Epithelial cell of prostate (primary cell): ENCODE measurements around the gene SMIM29.
"Not testable (repeated sequence)": the region's sequence is repeated elsewhere in the genome, so short reads cannot be mapped to it uniquely, and the experiment has no call there.

Experiments
- DNase-seq: peaks from one replicate; pipeline ENCODE4 v3.0.0-alpha.2; 2011; ENCODE audit warnings: low read depth, low spot score
- H3K27ac ChIP-seq: fragments of 450-650 bp; 2 replicates; pipeline ENCODE4 v1.5.1; 2017; ENCODE audit warnings: mild to moderate bottlenecking

SMIM29 gene

DNA sequence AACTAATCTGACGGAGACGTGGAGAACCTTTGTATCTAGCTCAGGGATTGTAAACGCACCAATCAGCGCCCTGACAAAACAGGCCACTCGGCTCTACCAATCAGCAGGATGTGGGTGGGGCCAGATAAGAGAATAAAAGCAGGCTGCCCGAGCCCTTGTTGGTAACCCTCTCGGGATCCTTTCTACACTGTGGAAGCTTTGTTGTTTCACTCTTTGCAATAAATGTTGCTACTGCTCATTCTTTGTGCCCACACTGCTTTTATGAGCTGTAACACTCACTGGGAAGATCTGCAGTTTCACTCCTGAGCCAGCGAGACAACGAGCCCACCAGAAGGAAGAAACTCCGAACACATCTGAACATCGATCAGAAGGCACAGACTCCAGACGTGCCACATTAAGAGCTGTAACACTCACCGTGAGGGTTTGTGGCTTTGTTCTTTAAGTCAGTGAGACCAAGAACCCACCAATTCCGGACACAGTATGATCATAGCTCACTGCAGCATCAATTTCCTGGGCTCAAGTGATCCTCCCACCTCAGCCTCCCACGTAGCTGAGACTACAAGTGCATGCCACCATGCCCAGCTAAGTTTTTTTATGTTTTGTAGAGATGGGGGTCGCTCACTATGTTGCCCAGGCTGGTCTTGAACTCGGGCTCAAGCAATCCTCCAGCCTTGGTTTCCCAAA, 21.0 kb upstream of the SMIM29 start:
- H3K27ac ChIP-seq, DNase-seq: not testable (repeated sequence)

DNA sequence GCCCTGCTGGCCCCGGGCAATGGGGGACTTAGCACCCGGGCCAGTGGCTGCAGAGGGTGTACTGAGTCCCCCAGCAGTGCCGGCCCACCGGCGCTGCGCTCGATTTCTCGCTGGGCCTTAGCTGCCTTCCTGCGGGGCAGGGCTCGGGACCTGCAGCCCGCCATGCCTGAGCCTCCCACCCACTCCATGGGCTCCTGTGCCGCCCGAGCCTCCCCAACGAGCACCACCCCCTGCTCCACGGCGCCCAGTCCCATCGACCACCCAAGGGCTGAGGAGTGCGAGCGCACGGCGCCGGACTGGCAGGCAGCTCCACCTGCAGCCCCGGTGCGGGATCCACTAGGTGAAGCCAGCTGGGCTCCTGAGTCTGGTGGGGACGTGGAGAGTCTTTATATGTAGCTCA, 20.3 kb upstream of the SMIM29 start:
- not testable (repeated sequence) for DNase-seq, H3K27ac ChIP-seq

DNA sequence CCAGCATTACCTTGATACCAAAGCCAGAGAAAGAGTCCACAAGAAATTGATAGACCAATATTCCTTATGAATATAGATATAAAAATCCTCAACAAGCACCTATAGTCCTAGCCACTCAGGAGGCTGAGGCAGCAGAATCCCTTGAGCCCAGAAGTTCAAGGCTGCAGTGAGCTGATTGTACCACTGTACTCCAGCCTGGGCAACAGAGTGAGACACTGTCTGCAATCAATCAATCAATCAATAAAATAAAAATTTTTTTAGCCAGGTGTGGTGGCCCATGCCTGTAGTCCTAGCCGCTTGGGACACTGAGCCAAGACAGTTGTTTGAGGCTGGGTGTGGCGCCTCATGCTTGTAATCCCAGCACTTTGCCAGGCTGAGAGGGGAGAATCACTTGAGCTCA, 18.9 kb upstream of the SMIM29 start:
- DNase-seq: no peak
- H3K27ac ChIP-seq: no peak overlapping the region

DNA sequence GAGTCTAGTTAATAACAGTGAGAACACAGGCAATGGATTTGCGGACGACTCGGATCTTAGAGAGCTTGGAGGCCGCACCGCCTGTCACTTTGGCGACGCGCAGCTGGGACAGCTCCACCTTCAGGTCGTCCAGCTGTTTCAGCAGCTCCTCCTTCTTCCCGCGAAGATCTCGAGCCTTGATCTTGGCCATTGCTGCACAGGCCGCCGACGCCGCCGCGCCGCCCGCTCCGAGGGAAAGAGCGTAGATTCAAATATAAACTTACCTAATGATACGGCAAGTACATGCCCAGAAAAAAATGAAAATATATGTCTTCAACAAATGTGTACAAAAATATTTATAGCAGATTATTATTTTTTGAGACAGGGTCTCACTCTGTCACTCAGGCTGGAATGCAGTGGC, 14.7 kb upstream of the SMIM29 start:
- not testable (repeated sequence) for H3K27ac ChIP-seq, DNase-seq

DNA sequence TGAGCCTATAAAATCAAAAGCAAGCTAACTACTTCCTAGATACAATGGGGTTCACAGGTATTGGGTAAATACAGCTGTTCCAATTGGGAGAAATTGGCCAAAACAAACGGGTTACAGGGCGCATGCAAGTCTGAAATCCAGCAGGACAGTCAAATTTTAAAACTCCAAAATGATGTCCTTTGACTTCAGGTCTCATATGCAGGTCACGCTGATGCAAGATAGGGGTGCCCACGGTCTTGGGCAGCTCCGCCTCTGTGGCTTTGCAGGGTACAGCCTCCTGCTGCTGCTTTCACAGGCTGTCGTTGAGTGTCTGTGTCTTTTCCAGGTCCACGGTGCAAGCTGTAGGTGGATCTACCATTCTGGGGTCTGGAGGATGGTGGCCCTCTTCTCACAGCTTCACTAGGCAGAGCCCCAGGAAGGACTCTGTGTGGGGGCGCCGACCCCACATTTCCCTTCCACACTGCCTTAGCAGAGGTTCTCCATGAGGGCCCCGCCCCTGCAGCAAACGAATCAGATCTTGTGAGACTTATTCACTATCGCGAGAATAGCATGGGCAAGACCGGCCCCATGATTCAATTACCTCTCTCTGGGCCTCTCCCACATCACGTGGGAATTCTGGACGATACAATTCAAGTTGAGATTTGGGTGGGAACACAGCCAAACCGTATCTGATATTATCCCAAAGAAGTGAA, 11.9 kb upstream of the SMIM29 start:
- no peak for DNase-seq

DNA sequence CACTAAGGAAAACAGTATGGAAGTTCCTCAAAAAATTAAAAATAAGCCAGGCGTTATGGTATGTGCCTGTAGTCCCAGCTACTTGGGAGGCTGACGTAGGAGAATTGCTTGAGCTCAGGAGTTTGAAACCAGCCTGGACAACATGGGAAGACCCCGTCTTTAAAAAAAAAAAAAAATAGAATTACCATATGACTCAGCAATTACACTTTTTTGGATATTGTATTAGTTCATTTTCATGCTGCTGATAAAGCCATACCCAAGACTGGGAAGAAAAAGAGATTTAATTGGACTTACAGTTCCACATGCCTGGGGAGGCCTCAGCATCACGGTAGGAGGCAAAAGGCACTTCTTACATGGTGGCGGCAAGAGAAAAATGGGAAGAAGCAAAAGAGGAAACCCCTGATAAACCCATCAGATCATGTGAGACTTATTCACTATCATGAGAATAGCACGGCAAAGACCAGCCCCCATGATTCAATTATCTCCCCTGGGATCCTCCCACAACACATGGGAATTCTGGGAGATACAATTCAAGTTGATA, 10.8 kb upstream of the SMIM29 start:
- no peak for DNase-seq
- H3K27ac ChIP-seq: no peak overlapping the region

More for the DNA sequence above, 11.9 kb upstream of the SMIM29 start:
- no peak overlapping the region for H3K27ac ChIP-seq

DNA sequence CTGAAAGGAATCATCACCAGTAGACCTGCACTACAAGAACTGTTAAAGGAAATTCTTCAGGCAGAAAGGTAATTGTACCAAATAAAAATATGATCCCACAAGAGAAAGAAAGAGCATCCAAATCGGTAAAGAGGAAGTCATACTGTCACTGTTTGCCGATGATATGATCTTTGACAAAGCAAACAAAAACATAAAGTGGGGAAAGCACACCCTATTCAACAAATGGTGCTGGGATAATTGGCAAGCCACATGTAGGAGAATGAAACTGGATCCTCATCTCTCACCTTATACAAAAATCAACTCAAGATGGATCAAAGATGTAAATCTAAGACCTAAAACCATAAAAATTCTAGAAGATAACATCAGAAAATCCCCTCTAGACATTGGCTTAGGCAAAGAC, 3.6 kb upstream of the SMIM29 start:
- H3K27ac ChIP-seq, DNase-seq: not testable (repeated sequence)

DNA sequence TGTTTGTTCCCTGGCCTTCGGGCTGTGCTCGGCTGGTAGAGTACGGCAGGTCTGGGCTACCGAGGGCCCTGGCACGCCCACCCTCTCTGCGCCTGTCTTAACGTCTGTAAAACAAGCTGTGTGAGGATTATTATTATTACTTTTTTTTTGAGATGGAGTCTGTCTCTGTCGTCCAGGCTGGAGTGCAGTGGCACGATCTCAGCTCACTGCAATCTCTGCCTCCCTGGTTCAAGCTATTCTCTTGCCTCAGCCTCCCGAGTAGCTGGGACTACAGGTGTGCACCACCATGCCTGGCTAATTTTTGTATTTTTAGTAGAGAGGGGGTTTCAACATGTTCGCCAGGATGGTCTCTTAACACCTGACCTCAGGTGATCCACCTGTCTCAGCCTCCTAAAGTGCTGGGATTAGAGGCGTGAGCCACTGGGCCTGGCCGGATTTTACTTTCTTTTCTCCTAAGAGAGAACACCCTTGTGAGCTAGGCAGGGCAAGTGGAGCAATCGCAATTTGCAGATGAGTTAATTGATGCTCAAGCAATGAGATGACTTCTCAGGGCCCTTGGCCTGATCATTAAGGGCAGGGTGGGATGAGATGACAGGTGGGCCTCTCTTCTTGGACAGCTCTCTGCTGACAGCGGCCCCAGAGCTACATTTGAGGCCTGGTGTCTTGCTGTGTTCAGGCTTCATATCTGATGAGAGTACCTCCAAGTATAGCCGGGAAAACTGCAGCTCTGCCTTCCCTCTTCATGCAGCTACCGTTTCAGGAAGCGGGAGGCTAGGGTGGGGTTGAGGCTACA, 859 bp upstream of the SMIM29 start:
- no peak for DNase-seq
- peak overlapping the region; percentile 93 for H3K27ac ChIP-seq

DNA sequence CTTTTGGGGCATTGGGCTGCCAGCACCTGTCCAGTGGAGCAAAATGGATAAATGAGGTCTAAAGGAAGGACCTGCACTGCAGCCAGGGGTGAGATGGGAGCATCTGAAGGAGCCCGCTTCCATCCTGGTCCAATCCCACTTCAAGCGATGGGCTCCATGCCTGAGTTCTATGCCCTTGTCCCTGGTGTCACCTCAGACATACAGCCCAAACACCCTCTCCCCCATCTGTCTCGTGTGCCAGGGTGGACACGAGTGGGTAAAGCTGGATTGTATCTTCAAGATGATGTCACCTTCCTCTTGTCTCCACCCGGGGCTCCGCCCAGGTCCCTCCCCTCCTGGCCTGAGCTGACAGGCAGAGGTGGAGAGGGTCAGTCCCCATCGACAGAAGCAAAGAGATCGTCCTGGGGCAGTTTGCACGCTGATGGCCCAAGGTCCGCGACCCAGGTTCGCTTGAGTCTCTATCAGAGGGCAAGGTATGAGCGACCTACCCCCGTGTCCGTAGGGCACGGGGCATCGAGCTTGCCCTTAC, 544 bp downstream of the SMIM29 start:
- DNase-seq: no peak
- H3K27ac ChIP-seq: peak overlapping the region; percentile 93

DNA sequence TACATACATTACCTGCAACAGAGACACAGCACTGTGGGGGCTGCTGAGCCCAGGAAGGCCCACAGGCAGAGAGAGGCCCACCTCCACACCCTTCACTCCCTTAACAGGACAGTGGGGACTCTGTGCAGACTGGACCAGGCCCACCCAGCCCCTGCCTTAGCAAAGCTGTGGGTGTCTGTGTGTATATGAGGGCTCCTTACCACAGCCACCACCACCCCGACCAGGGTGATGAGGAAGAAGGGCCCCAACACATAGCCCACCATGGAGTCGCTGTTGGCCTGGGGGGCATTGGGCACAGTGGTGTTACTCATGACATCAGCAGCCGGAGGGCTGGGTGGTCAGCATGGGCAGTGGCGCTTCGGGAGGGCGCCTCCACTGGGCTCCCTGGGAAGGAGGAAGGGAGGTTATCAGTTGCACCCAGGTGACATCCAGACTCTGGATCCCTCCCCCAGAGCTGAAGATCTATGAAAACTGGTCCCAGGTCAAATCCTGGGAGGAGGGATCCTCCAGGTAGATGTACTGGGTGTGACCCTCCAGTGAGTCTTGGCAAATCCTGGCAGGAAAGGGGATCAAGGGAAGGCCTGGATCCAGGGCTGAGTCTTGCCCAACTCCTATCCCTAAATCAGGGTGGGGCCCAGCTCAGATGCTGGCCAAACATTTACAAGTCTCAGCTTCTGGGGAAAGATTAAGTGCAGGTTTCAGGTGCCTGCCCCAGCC, 1.2 kb downstream of the SMIM29 start:
- DNase-seq: no peak
- peak overlapping the region; percentile 93 for H3K27ac ChIP-seq

DNA sequence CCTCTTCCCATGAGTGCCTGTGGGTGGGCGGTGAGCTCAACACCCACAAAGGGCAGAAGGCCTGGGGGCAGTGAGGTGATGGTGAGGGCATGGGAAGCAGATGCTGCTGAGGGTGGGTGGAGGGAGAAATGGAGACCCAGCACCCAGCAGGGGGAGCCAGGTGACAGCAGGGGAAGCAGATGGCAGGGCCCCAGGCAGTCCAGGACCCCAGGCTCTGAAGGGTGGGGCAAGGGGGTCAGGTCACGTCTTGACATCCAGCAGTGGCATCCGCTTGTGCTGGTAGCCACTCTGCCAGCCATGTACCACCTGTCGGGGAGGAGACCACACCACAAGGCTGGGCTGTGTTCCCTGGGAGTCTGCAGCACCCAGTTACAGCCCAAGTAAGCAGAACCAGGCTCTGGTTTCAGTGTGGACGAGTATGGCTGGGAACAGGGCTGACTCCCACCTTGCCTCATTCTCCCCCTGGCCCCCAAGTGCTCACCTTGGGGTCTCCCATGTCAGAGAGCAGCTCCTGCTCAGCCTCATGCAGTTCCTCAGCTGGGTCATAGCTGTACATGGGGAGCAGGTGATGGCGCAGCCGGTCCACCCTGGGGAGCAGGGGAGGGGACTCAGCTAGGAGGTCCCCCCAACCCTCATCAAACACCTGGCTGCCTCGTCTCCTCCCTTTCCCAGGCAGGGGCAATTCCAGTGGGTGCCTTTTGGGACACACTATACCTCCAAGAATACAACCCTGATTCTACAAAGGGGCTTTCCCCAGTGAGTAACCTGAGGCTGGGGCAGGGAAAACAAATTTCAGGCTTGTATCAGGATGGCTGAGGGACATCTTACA, 2.0 kb downstream of the SMIM29 start:
- H3K27ac ChIP-seq: peak overlapping the region; percentile 93
- no peak for DNase-seq

DNA sequence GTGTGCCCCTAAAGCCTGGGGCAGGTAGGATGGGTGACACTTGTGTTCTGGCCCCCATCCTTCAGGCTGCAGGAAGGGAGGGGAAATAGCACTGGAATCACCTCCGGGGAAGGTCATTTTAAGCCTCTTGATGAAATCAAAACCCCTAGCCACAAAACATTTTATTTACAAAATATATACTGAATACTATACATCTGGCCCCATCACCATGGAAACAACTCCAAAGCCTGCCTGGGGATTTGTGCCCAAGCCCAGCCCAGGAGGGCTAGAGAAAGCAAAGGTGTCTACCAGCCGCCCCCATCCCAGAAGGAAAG, 2.6 kb downstream of the SMIM29 start:
- H3K27ac ChIP-seq: peak overlapping the region; percentile 93

DNA sequence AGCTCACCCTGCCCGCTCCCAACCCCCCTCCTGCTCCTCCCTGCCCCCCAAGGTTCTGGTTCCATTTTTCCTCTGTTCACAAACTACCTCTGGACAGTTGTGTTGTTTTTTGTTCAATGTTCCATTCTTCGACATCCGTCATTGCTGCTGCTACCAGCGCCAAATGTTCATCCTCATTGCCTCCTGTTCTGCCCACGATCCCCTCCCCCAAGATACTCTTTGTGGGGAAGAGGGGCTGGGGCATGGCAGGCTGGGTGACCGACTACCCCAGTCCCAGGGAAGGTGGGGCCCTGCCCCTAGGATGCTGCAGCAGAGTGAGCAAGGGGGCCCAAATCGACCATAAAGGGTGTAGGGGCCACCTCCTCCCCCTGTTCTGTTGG, 3.1 kb downstream of the SMIM29 start:
- peak overlapping the region; percentile 93 for H3K27ac ChIP-seq
- not testable (repeated sequence) for DNase-seq

More for the DNA sequence above, 2.6 kb downstream of the SMIM29 start:
- DNase-seq: no peak

DNA sequence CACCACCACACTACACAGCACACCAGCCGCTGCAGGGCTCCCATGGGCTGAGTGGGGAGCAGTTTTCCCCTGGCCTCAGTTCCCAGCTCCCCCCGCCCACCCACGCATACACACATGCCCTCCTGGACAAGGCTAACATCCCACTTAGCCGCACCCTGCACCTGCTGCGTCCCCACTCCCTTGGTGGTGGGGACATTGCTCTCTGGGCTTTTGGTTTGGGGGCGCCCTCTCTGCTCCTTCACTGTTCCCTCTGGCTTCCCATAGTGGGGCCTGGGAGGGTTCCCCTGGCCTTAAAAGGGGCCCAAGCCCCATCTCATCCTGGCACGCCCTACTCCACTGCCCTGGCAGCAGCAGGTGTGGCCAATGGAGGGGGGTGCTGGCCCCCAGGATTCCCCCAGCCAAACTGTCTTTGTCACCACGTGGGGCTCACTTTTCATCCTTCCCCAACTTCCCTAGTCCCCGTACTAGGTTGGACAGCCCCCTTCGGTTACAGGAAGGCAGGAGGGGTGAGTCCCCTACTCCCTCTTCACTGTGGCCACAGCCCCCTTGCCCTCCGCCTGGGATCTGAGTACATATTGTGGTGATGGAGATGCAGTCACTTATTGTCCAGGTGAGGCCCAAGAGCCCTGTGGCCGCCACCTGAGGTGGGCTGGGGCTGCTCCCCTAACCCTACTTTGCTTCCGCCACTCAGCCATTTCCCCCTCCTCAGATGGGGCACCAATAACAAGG, 3.6 kb downstream of the SMIM29 start:
- DNase-seq: not testable (repeated sequence)
- peak overlapping the region; percentile 93 for H3K27ac ChIP-seq

DNA sequence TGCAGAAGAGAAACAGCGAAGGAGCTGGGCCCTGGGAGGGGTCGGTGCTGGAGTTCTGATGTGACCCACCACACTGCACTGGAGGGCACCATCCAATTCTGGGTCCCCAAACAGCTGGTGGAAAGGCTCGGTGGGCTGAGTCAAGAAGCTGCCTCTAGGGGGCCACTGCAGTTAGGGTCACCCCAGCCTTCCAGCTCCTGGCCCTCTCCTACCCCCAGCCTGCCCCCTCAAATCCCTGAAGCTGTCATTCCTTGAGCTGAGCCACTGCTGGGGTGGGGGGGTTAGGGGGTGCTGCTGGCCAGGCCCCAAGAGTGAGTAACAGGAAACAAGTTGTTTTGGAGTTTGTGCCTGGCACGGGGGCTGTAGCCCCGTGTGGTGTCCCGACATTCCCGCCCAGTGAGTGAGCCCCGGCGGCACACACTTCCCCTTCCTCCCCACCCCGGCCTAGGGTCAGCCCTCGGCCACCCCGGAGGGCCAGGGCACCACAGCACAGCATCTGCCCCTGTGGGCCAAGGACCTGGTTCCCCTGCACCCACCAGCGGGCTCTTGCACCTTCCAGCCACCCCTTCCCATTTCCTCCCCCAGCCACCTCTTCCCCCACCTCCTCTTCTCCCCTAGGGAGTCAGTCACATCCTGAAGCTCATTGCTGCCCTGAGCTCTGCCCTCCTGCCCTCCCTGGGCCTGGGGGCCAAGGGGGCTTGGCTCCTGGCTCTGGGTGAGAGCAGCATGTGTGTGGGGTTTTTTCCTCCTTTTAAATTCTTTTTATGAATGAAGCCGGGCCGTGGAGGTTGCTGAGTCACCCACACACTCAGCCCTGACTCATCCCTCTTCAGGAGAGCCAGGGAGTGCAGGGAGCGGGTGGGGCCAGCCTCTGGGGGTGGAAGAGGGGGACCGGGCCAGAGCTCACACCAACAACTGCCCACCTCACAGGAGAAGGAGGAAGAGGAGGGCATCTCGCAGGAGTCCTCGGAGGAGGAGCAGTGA, 4.6 kb downstream of the SMIM29 start:
- no peak for DNase-seq
- peak overlapping the region; percentile 93 for H3K27ac ChIP-seq

DNA sequence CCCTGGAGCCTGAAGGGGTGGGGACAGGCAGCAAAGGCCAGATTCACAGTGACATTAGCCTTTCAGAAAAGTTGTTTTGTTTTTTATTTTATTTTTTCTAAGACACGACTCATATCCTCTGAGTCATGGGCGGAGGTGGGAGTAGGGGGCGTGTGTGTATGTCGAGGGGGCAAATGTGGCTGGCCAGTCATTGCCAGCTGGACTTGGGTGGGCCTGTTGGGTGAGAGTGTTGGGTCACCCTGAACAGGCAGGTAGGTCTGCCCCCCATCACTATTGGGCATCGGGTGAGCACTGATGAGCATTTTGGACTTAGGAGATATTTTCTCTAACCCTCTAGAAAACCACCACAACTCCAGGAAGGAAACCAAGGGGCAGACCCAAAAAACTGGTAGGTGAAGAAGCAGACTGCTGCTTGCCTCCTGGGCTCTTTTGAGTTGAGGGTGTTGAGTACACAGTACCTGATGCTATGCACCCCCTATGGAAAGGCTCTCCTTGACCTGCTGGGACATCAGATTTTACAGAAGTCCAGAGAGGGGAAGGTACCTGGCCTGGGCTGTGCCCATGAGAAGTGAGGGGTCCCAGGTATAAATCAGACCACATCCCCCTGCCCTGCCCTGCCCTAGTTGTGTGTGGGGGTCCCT, 5.6 kb downstream of the SMIM29 start:
- no peak for DNase-seq

More for the DNA sequence above, 5.6 kb downstream of the SMIM29 start:
- peak overlapping the region; percentile 93 for H3K27ac ChIP-seq
